GM12878 (cell line): ENCODE results near the gene B3GALT6. TPM values are rescaled to one million over a fixed set of nuclear protein-coding genes. Genes with fewer than 3 reads are reported as not detected.
A peak's percentile ranks its signal among the peaks of the same experiment; 100 is the strongest.

ENCODE experiments used
- ASH2L ChIP-seq: fragments of 300-600, 200-600 bp; sonication (generic); IDR thresholded peaks from 2 replicates; pipeline ENCODE4 v1.6.1; 2017; ENCODE audit warnings: low read depth, mild to moderate bottlenecking, borderline replicate concordance
- BACH1 ChIP-seq: fragments of 450-650 bp; IDR thresholded peaks from 2 replicates; pipeline ENCODE4 v1.6.1; 2017; ENCODE audit warnings: mild to moderate bottlenecking, borderline replicate concordance
- BRCA1 ChIP-seq: IDR thresholded peaks from 2 replicates; pipeline ENCODE4 v1.6.1; 2011; ENCODE audit warnings: low read depth, low read length, improper control_type of control experiment
- CEBPZ ChIP-seq: fragments of 150-350 bp; IDR thresholded peaks from 2 replicates; pipeline ENCODE4 v1.6.1; 2016; ENCODE audit warnings: low read depth, low read length
- EED ChIP-seq: sonication (generic); IDR thresholded peaks from 2 replicates; pipeline ENCODE4 v1.6.1; 2016; ENCODE audit warnings: antibody characterized with exemption, low read depth
- MAX ChIP-seq: IDR thresholded peaks from 2 replicates; pipeline ENCODE4 v1.6.1; 2012; ENCODE audit warnings: low read depth, low read length, improper control_type of control experiment
- MYC ChIP-seq: IDR thresholded peaks from 2 replicates; pipeline ENCODE4 v1.6.1; 2011; ENCODE audit warnings: mild to moderate bottlenecking, low read length, moderate library complexity, inconsistent platforms; ENCODE audit not compliant: insufficient read depth, insufficient replicate concordance, insufficient read length, severe bottlenecking
- POLR2AphosphoS5 ChIP-seq: IDR thresholded peaks from 2 replicates; pipeline ENCODE4 v1.6.1; 2011; ENCODE audit warnings: mild to moderate bottlenecking, low read length, inconsistent platforms
- RBBP5 ChIP-seq: fragments of 200-600 bp; sonication (generic); conservative IDR thresholded peaks from 2 replicates; pipeline ENCODE4 v1.6.1; 2016
- RUNX3 ChIP-seq: IDR thresholded peaks from 2 replicates; pipeline ENCODE4 v1.6.1; 2012; ENCODE audit warnings: low read length, inconsistent platforms
- SREBF1 ChIP-seq: IDR thresholded peaks from 2 replicates; pipeline ENCODE4 v1.6.1; 2012; ENCODE audit warnings: mild to moderate bottlenecking, low read length
- USF1 ChIP-seq: IDR thresholded peaks from 2 replicates; pipeline ENCODE4 v1.6.1; 2011; ENCODE audit warnings: borderline replicate concordance, low read depth, mild to moderate bottlenecking, moderate library complexity, mixed read lengths, low read length; ENCODE audit not compliant: insufficient read depth; ENCODE audit errors: extremely low read length
- USF2 ChIP-seq: IDR thresholded peaks from 2 replicates; pipeline ENCODE4 v1.6.1; 2011; ENCODE audit warnings: low read depth, low read length, improper control_type of control experiment, borderline replicate concordance
- ZNF592 ChIP-seq: fragments of 450-650 bp; IDR thresholded peaks from 2 replicates; pipeline ENCODE4 v1.6.1; 2017; ENCODE audit warnings: mild to moderate bottlenecking, moderate library complexity
- polyA plus RNA-seq, 11 experiments: library from polyadenylated mRNA; depleted of rRNA in 4 of 11; unstranded in 6 of 11; stranded (reverse) in 5 of 11; fragments of >200 nt; fragmentation: Nextera tagmentation in 4 of 11; fragmentation: Illumina TruSeq in 1 of 11; extraction: Ambion mirVana in 4 of 11; extraction: Trizol in 1 of 11; gene quantifications; 1 replicate in 1 of 11; 2 replicates in 10 of 11; pipeline versions ENCODE4 v1.2.1 to v1.2.3, GENCODE V29; 2011 to 2016; ENCODE audit warnings: inconsistent platforms in 2 of 11, missing spikeins in 2 of 11, low read depth in 1 of 11
- total RNA-seq, 4 experiments: library from RNA; depleted of rRNA in 3 of 4; stranded (reverse); fragments of >200 nt in 3 of 4; fragmentation: Illumina TruSeq in 1 of 4; extraction: Trizol in 1 of 4; gene quantifications; 2 replicates each; pipeline versions ENCODE4 v1.2.1 to v1.2.3, GENCODE V29; 2013 to 2021
- TF ChIP-seq, protein P1 (sequence below): fragments of 450-650 bp; IDR thresholded peaks from 2 replicates; pipeline ENCODE4 v1.6.1; 2018; ENCODE audit warnings: borderline replicate concordance, mild to moderate bottlenecking; ENCODE audit not compliant: partially characterized antibody

B3GALT6 gene
- total and polyA plus RNA-seq, 10 of the 15 experiments (the other 5 are each of a cell fraction or from before 2014, with no cell fraction given), result 0.53 to 20.8 (median 4.5) TPM

DNA sequence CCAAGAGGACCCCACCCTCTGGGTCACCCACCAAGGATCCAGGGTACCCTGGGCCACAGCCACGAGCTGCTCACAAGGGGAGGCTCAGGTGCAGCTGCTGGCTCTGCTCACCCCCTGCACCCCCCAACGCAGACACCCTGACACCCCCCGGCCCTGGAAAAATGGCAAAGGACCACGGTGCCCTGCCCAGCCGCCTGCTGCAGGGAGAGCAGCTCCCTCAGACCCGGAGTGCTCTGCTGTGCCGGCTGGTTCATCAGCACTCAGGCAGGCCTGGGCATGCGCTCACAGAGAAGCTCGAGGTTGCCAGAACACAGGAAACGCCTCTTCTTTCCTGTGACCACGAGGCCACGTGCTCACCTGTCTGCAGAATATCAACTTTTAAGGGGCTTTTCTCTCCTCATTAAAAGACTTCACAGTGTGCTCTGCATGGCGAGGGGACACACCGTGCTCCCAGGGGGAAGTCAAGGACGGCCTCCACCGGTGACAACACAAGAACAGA is 18.8 kb downstream of the B3GALT6 start (continued):
- TF ChIP-seq RBBP5 (no peak), MYC (no peak), MAX (peak; percentile 97), USF2 (peak; percentile 75), SREBF1 (no peak), CEBPZ (no peak), EED (no peak), POLR2AphosphoS5 (peak; percentile 62), ZNF592 (no peak), RUNX3 (peak; percentile 86), BRCA1 (no peak), BACH1 (no peak; the same call in 1 of the 2 replicates), USF1 (peak; percentile 74), ASH2L (no peak)
- TF ChIP-seq, protein P1, sequence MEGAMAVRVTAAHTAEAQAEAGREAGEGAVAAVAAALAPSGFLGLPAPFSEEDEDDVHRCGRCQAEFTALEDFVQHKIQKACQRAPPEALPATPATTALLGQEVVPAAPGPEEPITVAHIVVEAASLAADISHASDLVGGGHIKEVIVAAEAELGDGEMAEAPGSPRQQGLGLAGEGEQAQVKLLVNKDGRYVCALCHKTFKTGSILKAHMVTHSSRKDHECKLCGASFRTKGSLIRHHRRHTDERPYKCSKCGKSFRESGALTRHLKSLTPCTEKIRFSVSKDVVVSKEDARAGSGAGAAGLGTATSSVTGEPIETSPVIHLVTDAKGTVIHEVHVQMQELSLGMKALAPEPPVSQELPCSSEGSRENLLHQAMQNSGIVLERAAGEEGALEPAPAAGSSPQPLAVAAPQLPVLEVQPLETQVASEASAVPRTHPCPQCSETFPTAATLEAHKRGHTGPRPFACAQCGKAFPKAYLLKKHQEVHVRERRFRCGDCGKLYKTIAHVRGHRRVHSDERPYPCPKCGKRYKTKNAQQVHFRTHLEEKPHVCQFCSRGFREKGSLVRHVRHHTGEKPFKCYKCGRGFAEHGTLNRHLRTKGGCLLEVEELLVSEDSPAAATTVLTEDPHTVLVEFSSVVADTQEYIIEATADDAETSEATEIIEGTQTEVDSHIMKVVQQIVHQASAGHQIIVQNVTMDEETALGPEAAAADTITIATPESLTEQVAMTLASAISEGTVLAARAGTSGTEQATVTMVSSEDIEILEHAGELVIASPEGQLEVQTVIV, result no peak
